ENCODE measurements around the gene DENND1A.
"Not testable (repeated sequence)": the region's sequence is repeated elsewhere in the genome, so short reads cannot be mapped to it uniquely, and the experiment has no call there.

Gene DENND1A

DNA sequence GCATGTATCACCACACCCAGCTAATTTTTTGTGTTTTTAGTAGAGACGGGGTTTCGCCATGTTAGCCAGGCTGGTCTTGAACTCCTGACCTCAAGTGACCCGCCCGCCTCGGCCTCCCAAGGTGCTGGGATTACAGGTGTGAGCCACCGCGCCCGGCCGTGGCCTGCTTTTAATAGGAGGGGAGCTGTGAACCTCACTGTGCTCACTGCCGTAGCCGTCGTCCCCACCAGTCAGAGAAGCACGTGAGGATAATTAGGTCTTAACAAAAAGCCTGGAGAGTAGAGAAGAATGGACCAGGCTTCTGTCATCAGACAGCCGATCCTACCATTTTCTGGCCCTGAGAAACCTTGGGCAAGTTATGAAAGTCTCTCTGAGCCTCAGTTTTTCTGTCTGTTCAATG lies 531.0 kb downstream of the DENND1A start:
- not testable (repeated sequence) for H3K9me3 ChIP-seq (ENCODE audit: control insufficient read depth, insufficient read depth, low read length); H3K27ac ChIP-seq (ENCODE audit: low read length); DNase-seq (ENCODE audit: low read depth, low spot score); H3K4me1 ChIP-seq (ENCODE audit: control insufficient read depth, insufficient read depth, low read length); H3K4me3 ChIP-seq (ENCODE audit: low read length); H3K27me3 ChIP-seq (ENCODE audit: control insufficient read depth, insufficient read depth, low read length); H3K36me3 ChIP-seq (ENCODE audit: control insufficient read depth, insufficient read depth, low read length)
- WGBS (ENCODE audit: insufficient coverage, insufficient read length), result no CpG with 5 or more reads among the region's 14 CpGs

DNA sequence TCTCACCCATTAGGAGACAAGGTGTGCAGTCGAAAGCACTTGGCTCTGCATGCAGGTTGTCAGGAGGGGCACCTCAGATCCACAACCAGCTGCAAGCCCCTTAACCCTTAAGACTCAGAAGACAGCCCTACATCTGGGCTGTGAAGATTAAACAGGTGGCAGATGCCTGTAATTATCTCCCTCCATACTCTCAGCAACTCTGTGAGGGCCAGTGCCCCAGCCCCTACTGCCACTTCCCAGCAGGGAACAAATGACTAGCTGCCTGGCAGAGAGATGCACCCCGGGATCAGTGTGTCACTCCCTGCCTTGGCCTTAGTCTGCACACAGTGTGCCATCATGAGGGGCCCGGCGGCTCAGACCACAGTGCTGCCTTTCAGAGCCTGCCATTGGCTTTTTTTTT lies 532.0 kb downstream of the DENND1A start:
- Histone ChIP-seq H3K4me3 (ENCODE audit: low read length) (no peak overlapping the region), H3K36me3 (ENCODE audit: control insufficient read depth, insufficient read depth, low read length) (no peaks in the 10 kb centered on the region), H3K27me3 (ENCODE audit: control insufficient read depth, insufficient read depth, low read length) (no peaks in the 10 kb centered on the region), H3K4me1 (ENCODE audit: control insufficient read depth, insufficient read depth, low read length) (no peaks in the 10 kb centered on the region), H3K9me3 (ENCODE audit: control insufficient read depth, insufficient read depth, low read length) (no peaks in the 10 kb centered on the region), H3K27ac (ENCODE audit: low read length) (no peak overlapping the region)
- no peak for DNase-seq (ENCODE audit: low read depth, low spot score)
- WGBS (ENCODE audit: insufficient coverage, insufficient read length), result no CpG with 5 or more reads among the region's 4 CpGs

DNA sequence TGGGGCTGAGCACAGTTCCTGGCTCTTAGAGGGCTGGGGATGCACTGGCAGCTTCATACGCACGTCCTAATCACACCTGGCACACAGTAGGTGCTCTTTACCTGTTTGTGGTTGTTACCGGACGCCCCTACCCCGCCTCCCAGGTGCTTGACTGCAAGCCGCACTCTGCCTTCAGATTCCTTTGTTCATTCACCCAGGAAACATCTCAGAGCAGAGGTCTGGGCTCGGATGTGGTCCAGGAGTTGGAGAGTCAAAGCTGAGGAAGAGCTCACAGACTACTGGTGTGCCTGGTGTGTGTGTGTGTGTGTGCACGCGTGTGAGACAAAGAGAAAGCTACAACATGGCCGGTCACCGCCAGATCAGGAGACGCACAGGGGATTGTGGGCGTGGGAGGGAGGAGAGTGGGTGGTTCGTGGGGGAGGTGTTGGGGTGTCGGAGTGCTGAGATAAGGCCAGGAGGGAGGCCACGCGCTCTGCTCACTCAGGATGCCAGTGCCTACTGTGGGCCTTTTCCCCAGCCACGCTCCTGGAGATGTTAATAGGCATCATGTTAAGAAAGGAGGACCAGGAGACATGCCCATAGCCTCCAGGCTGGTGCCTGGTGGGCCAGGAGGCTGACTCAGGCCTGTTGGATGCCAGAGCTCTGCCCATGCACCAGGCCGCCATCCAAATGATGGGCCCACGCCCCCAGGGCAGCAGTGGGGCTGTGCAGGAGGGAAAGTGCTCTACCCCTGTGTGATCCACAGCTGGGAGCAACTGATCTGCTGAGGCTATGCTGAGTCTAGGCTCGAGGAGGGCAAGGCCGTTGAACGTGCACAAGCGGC lies 534.0 kb downstream of the DENND1A start:
- H3K27ac ChIP-seq (ENCODE audit: low read length), result no peak overlapping the region
- no peaks in the 10 kb centered on the region for H3K4me1 ChIP-seq (ENCODE audit: control insufficient read depth, insufficient read depth, low read length)
- no peak for DNase-seq (ENCODE audit: low read depth, low spot score)
- H3K27me3 ChIP-seq (ENCODE audit: control insufficient read depth, insufficient read depth, low read length), result no peaks in the 10 kb centered on the region
- H3K4me3 ChIP-seq (ENCODE audit: low read length), result no peak overlapping the region
- no peaks in the 10 kb centered on the region for H3K9me3 ChIP-seq (ENCODE audit: control insufficient read depth, insufficient read depth, low read length)
- no CpG with 5 or more reads among the region's 24 CpGs for WGBS (ENCODE audit: insufficient coverage, insufficient read length)
- no peaks in the 10 kb centered on the region for H3K36me3 ChIP-seq (ENCODE audit: control insufficient read depth, insufficient read depth, low read length)

DNA sequence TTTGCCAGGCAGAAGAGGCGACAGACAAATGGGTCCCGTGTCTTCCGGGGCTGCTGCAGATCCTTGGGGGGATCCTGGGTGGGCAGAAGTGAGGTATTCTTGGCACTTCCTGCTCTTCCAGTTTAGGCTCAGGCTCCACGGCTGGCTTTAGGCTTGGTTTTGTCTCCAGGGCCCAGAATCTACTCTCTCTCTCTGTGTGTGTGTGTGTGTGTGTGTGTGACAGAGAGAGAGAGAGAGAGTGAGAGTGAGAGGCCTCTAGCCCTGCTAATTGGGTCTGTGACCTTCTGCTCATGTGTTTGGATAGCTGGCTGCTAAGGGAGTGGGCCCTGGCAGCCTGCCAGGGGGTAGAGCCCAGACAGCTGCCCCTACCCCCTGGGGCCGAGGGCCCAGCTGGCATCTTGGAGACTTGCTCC lies 534.6 kb downstream of the DENND1A start:
- no peak for DNase-seq (ENCODE audit: low read depth, low spot score)
- no CpG with 5 or more reads among the region's 5 CpGs for WGBS (ENCODE audit: insufficient coverage, insufficient read length)

DNA sequence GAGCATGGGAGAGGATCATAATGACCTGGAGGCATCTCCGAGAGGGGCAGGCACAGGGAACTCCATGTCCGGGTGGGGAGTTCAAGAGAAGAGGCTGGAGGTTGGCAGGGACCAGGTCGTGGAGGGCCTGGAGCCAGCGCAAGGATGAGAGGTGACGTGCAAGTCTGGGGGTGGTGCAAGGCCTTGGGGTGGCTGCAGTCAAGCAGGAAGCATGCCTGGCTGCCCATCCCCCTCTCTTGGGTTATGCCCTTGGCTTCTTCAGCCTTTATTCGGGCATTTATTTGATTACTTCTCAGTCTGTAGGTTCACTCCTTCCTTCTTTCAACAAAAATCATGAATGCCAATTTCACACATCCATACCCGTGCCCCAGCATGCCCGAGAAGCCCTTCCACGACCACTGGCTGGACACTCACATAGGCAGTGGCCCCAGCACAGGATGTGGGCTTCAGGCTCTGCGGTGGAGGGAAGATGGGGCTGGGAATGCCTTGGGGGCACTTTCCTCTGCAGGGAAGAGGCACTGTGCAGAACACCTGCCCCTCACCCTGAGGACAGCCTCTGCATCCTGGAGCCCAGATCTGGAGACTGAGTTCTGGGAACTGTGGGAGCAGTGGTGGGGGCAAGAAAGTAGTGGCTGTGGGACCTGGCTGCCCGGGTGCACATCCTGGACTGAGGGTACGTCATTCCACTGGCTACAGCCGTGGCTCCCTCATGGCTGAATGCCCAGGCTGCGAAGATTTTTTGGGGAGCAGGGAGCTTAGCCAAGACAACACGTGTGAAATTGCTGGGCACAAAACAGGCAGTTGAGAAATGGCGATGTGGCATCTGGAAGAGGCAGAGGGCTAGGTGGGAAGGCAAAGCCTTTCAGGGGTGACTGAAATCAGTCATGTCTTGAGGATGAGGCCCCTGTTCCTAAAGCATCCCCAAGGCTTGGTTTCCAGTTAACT lies 535.4 kb downstream of the DENND1A start:
- Histone ChIP-seq H3K36me3 (ENCODE audit: control insufficient read depth, insufficient read depth, low read length) (no peaks in the 10 kb centered on the region), H3K9me3 (ENCODE audit: control insufficient read depth, insufficient read depth, low read length) (no peaks in the 10 kb centered on the region), H3K4me3 (ENCODE audit: low read length) (no peak overlapping the region), H3K27me3 (ENCODE audit: control insufficient read depth, insufficient read depth, low read length) (no peaks in the 10 kb centered on the region), H3K4me1 (ENCODE audit: control insufficient read depth, insufficient read depth, low read length) (peaks cover 2% of the 10 kb centered on the region; the same call in 1 of the 2 replicates), H3K27ac (ENCODE audit: low read length) (no peak overlapping the region)
- no peak for DNase-seq (ENCODE audit: low read depth, low spot score)
- WGBS (ENCODE audit: insufficient coverage, insufficient read length), result no CpG with 5 or more reads among the region's 16 CpGs

More for the DNA sequence above, 534.6 kb downstream of the DENND1A start:
- Histone ChIP-seq H3K27ac (ENCODE audit: low read length) (no peak overlapping the region), H3K4me1 (ENCODE audit: control insufficient read depth, insufficient read depth, low read length) (no peaks in the 10 kb centered on the region), H3K27me3 (ENCODE audit: control insufficient read depth, insufficient read depth, low read length) (no peaks in the 10 kb centered on the region), H3K9me3 (ENCODE audit: control insufficient read depth, insufficient read depth, low read length) (no peaks in the 10 kb centered on the region), H3K36me3 (ENCODE audit: control insufficient read depth, insufficient read depth, low read length) (no peaks in the 10 kb centered on the region), H3K4me3 (ENCODE audit: low read length) (no peak overlapping the region)

DNA sequence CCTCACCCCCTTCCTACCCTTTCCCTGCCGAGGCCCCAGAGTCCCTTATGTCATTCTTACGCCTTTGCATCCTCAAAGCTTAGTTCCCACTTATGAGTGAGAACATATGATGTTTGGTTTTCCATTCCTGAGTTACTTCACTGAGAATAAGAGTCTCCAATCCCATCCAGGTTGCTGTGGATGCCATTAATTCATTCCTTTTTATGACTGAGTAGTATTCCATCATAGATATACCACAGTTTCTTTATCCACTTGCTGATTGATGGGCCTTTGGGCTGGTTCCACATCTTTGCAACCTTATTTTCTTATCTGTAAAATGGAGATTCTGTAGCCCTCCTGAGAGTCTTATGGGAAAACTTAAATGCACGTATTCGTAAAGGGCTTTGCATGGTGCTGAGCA lies 537.1 kb downstream of the DENND1A start:
- WGBS (ENCODE audit: insufficient coverage, insufficient read length), result no CpG with 5 or more reads among the region's 4 CpGs
- DNase-seq (ENCODE audit: low read depth, low spot score), result no peak
- Histone ChIP-seq H3K9me3 (ENCODE audit: control insufficient read depth, insufficient read depth, low read length) (no peaks in the 10 kb centered on the region), H3K4me3 (ENCODE audit: low read length) (no peak overlapping the region), H3K27me3 (ENCODE audit: control insufficient read depth, insufficient read depth, low read length) (no peaks in the 10 kb centered on the region), H3K27ac (ENCODE audit: low read length) (no peak overlapping the region), H3K4me1 (ENCODE audit: control insufficient read depth, insufficient read depth, low read length) (peaks cover 2% of the 10 kb centered on the region; the same call in 1 of the 2 replicates), H3K36me3 (ENCODE audit: control insufficient read depth, insufficient read depth, low read length) (no peaks in the 10 kb centered on the region)

DNA sequence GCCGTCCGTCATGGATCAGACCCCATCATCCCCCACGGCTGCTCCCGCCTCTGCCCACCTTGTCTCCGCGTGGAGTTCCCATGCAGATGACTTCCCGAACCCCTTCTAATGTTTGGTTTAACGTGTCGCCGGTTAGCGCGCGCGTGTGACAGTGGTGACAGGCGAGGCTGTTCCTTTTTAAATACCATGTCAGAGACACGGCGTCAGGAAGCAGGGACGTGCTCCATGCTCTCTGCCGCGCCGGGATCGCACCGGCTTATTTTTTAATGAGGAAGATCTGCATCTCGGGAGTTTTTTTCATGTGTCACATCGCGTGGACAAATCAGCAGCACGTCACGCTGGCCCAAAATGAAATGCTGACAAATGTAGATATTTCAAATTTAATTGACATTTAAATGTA lies 538.0 kb downstream of the DENND1A start:
- no peak overlapping the region for H3K4me3 ChIP-seq (ENCODE audit: low read length)

DNA sequence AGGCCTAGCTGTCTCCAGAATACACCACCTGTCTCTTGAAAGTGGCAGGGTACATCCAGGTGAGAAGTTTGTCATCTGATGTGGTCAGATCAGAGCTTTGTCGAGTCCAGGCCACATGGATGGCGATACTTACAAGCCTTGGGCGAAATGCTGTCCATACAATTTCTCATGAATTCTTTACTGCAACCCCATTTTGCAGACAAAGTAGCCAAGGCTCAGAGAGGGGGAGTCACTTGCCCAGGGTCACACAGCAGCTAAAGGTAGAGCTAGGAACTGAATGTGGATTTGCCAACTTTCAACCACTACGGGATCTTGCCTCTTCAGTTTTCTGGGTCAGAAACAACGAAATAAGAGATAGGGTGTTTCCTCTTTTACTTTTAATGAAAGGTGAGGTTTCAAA lies 538.7 kb downstream of the DENND1A start:
- no peaks in the 10 kb centered on the region for H3K9me3 ChIP-seq (ENCODE audit: control insufficient read depth, insufficient read depth, low read length)
- H3K27ac ChIP-seq (ENCODE audit: low read length), result no peak overlapping the region
- no CpG with 5 or more reads among the region's 5 CpGs for WGBS (ENCODE audit: insufficient coverage, insufficient read length)
- H3K4me1 ChIP-seq (ENCODE audit: control insufficient read depth, insufficient read depth, low read length), result peaks cover 2% of the 10 kb centered on the region; the same call in 1 of the 2 replicates
- no peak for DNase-seq (ENCODE audit: low read depth, low spot score)
- no peaks in the 10 kb centered on the region for H3K27me3 ChIP-seq (ENCODE audit: control insufficient read depth, insufficient read depth, low read length)
- no peak overlapping the region for H3K4me3 ChIP-seq (ENCODE audit: low read length)
- H3K36me3 ChIP-seq (ENCODE audit: control insufficient read depth, insufficient read depth, low read length), result no peaks in the 10 kb centered on the region

More for the DNA sequence above, 538.0 kb downstream of the DENND1A start:
- WGBS (ENCODE audit: insufficient coverage, insufficient read length), result no CpG with 5 or more reads among the region's 28 CpGs
- H3K9me3 ChIP-seq (ENCODE audit: control insufficient read depth, insufficient read depth, low read length), result no peaks in the 10 kb centered on the region
- no peaks in the 10 kb centered on the region for H3K36me3 ChIP-seq (ENCODE audit: control insufficient read depth, insufficient read depth, low read length)
- H3K27ac ChIP-seq (ENCODE audit: low read length), result no peak overlapping the region
- H3K4me1 ChIP-seq (ENCODE audit: control insufficient read depth, insufficient read depth, low read length), result peaks cover 2% of the 10 kb centered on the region; the same call in 1 of the 2 replicates
- H3K27me3 ChIP-seq (ENCODE audit: control insufficient read depth, insufficient read depth, low read length), result no peaks in the 10 kb centered on the region
- DNase-seq (ENCODE audit: low read depth, low spot score), result no peak

DNA sequence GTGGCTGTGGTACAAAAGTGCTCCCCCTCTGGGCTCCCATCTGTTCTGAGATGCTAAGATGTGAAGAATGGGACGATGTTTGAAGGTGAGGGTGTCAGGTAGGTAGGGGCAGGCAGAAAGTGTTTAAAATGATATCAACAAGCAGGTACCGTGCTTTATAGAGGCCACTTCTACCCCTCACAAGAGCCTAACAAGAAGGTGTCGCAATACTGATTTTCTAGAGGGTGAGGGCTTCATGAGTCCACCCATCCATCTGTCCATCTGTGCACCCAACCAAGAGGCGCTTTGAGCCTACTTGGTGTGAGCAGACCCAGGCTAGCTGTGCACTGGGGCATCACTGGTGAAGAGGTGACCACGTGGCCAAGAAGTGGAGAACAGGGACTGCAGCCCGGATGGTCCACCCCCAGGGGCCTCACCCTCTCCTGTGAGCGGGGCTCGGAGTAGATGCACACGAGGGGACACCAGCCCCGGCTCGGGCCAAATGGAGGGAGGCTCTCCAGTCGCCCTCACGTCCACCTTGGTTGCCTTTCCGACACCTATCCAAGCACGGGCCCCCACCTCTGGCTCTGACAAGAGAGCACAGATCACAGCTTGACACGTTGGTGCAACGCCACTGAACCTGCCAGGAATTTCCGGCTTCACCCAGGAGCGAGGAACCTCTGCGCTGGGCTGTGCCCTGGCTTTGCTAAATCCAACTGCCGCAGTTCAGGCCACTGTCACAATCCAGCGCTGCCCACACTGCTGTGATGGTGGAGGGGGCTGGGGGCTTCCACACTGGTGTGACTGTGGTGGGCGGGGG lies 539.4 kb downstream of the DENND1A start:
- peaks cover 2% of the 10 kb centered on the region; the same call in 1 of the 2 replicates for H3K4me1 ChIP-seq (ENCODE audit: control insufficient read depth, insufficient read depth, low read length)
- no peaks in the 10 kb centered on the region for H3K36me3 ChIP-seq (ENCODE audit: control insufficient read depth, insufficient read depth, low read length)
- H3K27ac ChIP-seq (ENCODE audit: low read length), result no peak overlapping the region
- H3K4me3 ChIP-seq (ENCODE audit: low read length), result no peak overlapping the region
- H3K9me3 ChIP-seq (ENCODE audit: control insufficient read depth, insufficient read depth, low read length), result no peaks in the 10 kb centered on the region
- H3K27me3 ChIP-seq (ENCODE audit: control insufficient read depth, insufficient read depth, low read length), result no peaks in the 10 kb centered on the region
- no CpG with 5 or more reads among the region's 23 CpGs for WGBS (ENCODE audit: insufficient coverage, insufficient read length)
- DNase-seq (ENCODE audit: low read depth, low spot score), result no peak

DNA sequence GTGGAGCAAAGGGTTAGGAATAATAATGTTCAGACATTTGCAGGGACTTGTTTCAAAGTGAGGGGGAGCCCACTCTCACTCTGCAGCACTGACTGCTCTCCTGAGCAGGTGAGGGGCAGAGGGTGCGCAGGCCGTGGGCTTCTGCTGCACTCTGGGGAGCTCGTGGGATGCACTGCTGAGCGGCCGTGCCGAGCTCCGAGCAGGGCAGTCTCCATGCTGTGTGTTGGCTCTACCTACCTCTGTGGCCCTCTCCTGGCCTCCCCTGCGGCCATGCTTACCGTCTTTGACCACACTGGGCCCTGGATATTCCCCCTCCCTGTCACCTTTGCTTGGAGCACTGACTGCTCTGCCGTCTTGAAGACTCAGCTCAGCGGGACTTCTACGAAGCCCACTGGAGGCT lies 540.2 kb downstream of the DENND1A start:
- Histone ChIP-seq H3K4me3 (ENCODE audit: low read length) (no peak overlapping the region), H3K36me3 (ENCODE audit: control insufficient read depth, insufficient read depth, low read length) (no peaks in the 10 kb centered on the region), H3K27me3 (ENCODE audit: control insufficient read depth, insufficient read depth, low read length) (no peaks in the 10 kb centered on the region), H3K4me1 (ENCODE audit: control insufficient read depth, insufficient read depth, low read length) (peaks cover 2% of the 10 kb centered on the region; the same call in 1 of the 2 replicates), H3K9me3 (ENCODE audit: control insufficient read depth, insufficient read depth, low read length) (no peaks in the 10 kb centered on the region), H3K27ac (ENCODE audit: low read length) (no peak overlapping the region)
- no peak for DNase-seq (ENCODE audit: low read depth, low spot score)
- no CpG with 5 or more reads among the region's 12 CpGs for WGBS (ENCODE audit: insufficient coverage, insufficient read length)

Data from iPS DF 6.9 (cell line).